Embryonic facial prominence (tissue), 1 donor: ENCODE data around the gene CTSL.

Experiments used
- DNase-seq: peaks from one replicate; pipeline ENCODE4 v3.0.0-alpha.2; 2016; ENCODE audit errors: extremely low spot score

CTSL gene

DNA sequence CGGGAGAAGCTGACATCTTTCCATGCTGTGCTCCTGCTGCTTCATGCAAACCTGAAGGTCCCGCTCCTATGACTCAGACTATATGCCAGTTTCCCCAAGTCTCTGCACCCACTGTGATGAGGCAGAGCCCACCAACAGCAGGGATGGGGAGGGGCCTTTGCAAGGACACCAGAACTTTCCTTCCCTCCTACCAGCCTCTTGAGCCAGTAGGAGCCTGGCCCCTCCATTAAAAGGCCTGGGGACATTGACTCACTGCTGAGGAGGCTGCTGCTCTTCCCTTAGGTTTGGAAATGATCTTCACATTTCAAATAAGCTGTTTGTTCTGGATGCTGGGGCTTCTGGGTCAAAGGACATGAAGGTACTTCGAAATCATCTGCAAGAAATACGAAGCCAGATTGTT, 26.1 kb upstream of the CTSL start:
- no peak for DNase-seq

GRCh38 chr9:87701491-87701890, 24.4 kb upstream of the CTSL start:
- no peak for DNase-seq

DNA sequence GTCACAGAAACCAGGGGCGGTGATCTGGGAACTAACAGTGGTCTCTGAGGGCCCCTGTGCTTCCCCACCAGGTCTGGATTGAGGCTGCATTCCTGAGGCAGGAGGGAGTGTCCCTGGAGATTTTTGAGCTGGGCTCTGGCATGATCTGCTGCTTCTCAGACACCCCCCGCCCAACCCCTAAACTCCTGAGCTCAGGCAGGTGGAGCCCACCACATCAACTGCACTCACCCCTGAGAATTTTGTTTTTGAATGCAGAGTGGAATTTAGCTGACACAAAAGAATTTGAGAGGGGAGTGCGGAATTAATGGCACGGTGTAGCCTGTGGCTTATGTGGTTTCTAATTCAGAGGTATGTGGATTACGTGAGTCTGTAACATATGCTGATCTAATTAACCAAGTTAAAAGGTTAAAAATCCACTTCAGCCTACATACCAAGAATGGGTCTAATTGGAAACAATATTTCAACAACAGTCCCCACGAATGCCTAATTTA, 23.9 kb upstream of the CTSL start:
- peak; percentile 58 for DNase-seq

DNA sequence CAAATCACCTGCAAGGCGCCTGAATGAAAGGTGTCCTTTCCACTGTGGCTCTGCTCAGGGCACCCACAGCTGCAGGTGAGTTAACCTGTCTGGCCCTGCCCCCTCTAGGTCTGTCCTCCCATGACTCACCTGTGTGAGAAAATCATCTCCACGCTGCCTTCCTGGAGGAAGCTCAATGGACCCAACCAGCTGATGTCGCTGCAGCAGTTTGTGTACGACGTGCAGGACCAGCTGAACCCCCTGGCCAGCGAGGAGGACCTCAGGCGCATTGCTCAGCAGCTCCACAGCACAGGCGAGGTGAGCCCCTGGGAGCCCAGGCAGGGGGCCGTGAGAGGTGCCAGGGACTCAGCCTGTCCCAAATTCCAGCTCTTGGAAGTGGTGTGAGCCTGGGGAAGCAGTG, 23.0 kb upstream of the CTSL start:
- no peak for DNase-seq

GRCh38 chr9:87703636-87704276, 22.2 kb upstream of the CTSL start:
- DNase-seq, result no peak

GRCh38 chr9:87704342-87704741, 21.6 kb upstream of the CTSL start:
- no peak for DNase-seq

DNA sequence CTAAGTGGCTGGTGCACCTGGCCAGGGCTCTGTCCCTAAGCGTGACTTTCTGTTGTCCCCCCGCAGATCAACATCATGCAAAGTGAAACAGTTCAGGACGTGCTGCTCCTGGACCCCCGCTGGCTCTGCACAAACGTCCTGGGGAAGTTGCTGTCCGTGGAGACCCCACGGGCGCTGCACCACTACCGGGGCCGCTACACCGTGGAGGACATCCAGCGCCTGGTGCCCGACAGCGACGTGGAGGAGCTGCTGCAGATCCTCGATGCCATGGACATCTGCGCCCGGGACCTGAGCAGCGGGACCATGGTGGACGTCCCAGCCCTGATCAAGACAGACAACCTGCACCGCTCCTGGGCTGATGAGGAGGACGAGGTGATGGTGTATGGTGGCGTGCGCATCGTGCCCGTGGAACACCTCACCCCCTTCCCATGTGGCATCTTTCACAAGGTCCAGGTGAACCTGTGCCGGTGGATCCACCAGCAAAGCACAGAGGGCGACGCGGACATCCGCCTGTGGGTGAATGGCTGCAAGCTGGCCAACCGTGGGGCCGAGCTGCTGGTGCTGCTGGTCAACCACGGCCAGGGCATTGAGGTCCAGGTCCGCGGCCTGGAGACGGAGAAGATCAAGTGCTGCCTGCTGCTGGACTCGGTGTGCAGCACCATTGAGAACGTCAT, 19.7 kb upstream of the CTSL start:
- no peak for DNase-seq

DNA sequence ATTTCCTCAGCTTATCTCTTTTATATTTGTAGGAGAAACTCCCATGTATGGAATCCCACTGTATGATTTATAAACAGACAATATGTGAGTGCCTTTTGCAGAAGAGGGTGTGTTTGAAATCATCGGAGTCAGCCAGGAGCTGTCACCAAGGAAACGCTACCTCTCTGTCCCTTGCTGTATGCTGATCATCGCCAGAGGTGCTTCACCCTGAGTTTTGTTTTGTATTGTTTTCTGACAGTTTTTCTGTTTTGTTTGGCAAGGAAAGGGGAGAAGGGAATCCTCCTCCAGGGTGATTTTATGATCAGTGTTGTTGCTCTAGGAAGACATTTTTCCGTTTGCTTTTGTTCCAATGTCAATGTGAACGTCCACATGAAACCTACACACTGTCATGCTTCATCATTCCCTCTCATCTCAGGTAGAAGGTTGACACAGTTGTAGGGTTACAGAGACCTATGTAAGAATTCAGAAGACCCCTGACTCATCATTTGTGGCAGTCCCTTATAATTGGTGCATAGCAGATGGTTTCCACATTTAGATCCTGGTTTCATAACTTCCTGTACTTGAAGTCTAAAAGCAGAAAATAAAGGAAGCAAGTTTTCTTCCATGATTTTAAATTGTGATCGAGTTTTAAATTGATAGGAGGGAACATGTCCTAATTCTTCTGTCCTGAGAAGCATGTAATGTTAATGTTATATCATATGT, 18.0 kb upstream of the CTSL start:
- DNase-seq, result no peak

- DNase-seq, result no peak
These were observed 17.4 kb upstream of the CTSL start for GRCh38 chr9:87708546-87708945.

- no peak for DNase-seq
These were observed 16.8 kb upstream of the CTSL start for GRCh38 chr9:87708986-87709728.

DNA sequence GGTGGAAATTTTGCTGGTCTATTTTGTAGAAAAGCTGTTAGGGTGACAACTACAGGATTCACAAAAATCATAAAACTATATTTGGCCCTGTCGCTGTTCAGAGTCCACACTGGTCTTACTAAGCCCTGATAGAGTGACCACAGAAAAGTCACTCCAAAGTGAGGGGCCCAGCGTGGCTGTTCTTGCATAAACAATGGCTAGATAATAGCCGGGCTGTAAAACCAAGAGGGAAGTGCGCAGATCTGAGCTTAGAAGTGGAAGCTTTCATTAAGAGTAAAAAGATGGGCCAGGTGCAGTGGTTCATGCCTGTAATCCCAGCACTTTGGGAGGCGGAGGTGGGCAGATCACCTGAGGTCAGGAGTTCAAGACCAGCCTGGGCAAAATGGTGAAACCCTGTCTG, 15.5 kb upstream of the CTSL start:
- DNase-seq, result no peak

DNA sequence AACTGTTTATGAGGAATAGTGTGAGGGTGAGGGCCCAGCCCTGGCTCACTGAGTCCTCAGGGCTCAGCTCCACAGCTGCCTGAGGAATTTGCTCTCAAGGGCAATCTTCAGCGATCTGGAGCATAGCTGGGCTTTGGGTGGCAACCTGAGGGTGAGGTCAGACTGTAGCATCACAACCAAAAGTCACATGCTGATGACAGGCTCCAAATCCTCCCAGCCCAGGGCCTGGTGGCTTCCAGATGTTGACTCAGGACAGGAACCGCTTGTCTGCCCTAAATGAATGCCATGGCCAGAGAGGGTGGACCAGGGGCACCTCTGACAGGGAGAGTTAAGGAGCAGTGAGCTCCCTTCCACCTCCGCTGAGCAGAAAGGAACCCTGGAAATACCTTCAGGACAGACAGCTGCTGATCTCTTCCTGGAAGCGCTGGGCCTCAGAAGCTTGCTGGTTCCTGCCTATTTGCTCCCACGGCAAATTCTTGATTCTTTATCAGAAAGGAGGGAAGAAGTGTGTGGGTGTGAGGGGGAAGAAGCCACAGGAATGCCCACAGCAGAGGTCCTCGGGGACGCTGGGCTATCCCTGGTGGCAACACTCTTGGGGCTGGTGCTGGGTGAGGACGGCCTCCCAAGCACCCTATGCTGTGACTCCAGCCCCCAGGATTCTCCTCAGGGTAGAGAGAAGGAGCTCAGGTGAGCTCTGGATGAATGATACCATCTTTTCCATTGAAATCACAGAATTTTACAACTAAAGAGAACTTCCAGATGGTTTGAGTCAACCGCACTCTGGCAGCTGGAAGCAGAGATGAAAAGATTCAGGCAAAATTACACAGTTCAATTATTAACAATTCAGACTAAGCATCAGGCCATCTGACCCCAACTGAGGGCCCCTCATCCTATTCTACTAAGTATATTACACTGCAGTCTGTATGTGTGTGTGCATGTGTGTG, 13.8 kb upstream of the CTSL start:
- no peak for DNase-seq

- no peak for DNase-seq
These were observed 13.1 kb upstream of the CTSL start for GRCh38 chr9:87712801-87713277.

GRCh38 chr9:87713278-87713987, 12.5 kb upstream of the CTSL start:
- no peak for DNase-seq

GRCh38 chr9:87713988-87714330, 12.0 kb upstream of the CTSL start:
- DNase-seq, result no peak

GRCh38 chr9:87714819-87715218, 11.1 kb upstream of the CTSL start:
- DNase-seq, result no peak

GRCh38 chr9:87716141-87716540, 9.8 kb upstream of the CTSL start:
- no peak for DNase-seq

GRCh38 chr9:87717456-87717855, 8.5 kb upstream of the CTSL start:
- no peak for DNase-seq

GRCh38 chr9:87718231-87718630, 7.7 kb upstream of the CTSL start:
- no peak for DNase-seq

- no peak for DNase-seq
These were observed 6.9 kb upstream of the CTSL start for GRCh38 chr9:87718852-87719612.
